Neural cell (in vitro differentiated cells): Measurements from ENCODE around the gene AGXT. TPM values are rescaled to one million over a fixed set of nuclear protein-coding genes. Genes with fewer than 3 reads are reported as not detected.

Experiments used
- H2AFZ ChIP-seq: fragments of 200-600, 300-800 bp; sonication (generic), shearing (Covaris generic); 2 replicates; pipeline ENCODE4 v1.6.0; 2014; ENCODE audit warnings: low read depth, mild to moderate bottlenecking, antibody characterized with exemption, low read length, moderate library complexity
- H3F3A ChIP-seq: fragments of 200-600 bp; shearing (Covaris generic); 2 replicates; pipeline ENCODE4 v1.6.1; 2016; ENCODE audit warnings: mild to moderate bottlenecking, moderate library complexity, mixed read lengths, antibody characterized with exemption, low read length; ENCODE audit not compliant: insufficient read depth, poor library complexity, severe bottlenecking
- H3K27ac ChIP-seq: fragments of 200-600, 300-800 bp; sonication (generic), shearing (Covaris generic); 2 replicates; pipeline ENCODE4 v1.5.1; 2014; ENCODE audit warnings: mild to moderate bottlenecking, low read length, moderate library complexity
- H3K27me3 ChIP-seq: fragments of 300-800, 200-600 bp; sonication (generic), shearing (Covaris generic); 2 replicates; pipeline ENCODE4 v1.6.0; 2014; ENCODE audit warnings: mild to moderate bottlenecking, low read depth, low read length, moderate library complexity; ENCODE audit not compliant: insufficient read depth
- H3K36me3 ChIP-seq: fragments of 300-800, 200-600 bp; sonication (generic), shearing (Covaris generic); 2 replicates; pipeline ENCODE4 v1.5.1; 2014; ENCODE audit warnings: mild to moderate bottlenecking, antibody characterized with exemption, low read length, moderate library complexity; ENCODE audit not compliant: insufficient read depth
- H3K4me2 ChIP-seq: fragments of 300-800, 200-600 bp; sonication (generic), shearing (Covaris generic); 2 replicates; pipeline ENCODE4 v1.6.0; 2014; ENCODE audit warnings: mild to moderate bottlenecking, low read length
- H3K4me3 ChIP-seq: fragments of 300-800, 200-600 bp; sonication (generic), shearing (Covaris generic); 2 replicates; pipeline ENCODE4 v1.5.1; 2014; ENCODE audit warnings: mild to moderate bottlenecking, low read length, moderate library complexity
- H3K79me2 ChIP-seq: fragments of 200-600 bp; shearing (Covaris generic); replicated peaks from 2 replicates; pipeline ENCODE4 v1.6.0; 2014; ENCODE audit warnings: mild to moderate bottlenecking, low read length, moderate library complexity; ENCODE audit not compliant: insufficient read depth
- H3K9ac ChIP-seq: fragments of 300-800, 200-600 bp; sonication (generic), shearing (Covaris generic); 2 replicates; pipeline ENCODE4 v1.6.1; 2016; ENCODE audit warnings: mild to moderate bottlenecking, low read length, mixed read lengths
- H3K9me2 ChIP-seq: fragments of 200-600 bp; shearing (Covaris generic); 2 replicates; pipeline ENCODE4 v1.6.1; 2016; ENCODE audit warnings: mild to moderate bottlenecking, low read length, mixed read lengths; ENCODE audit not compliant: insufficient read depth
- H3K9me3 ChIP-seq: fragments of 200-600, 300-800 bp; sonication (generic), shearing (Covaris generic); 2 replicates; pipeline ENCODE4 v1.6.1; 2016; ENCODE audit warnings: mild to moderate bottlenecking, mixed run types, low read length, moderate library complexity, mixed read lengths
- H4K20me1 ChIP-seq: fragments of 200-600 bp; shearing (Covaris generic); 2 replicates; pipeline ENCODE4 v1.6.1; 2016; ENCODE audit warnings: mild to moderate bottlenecking, mixed run types; ENCODE audit not compliant: insufficient read depth
- EP300 ChIP-seq: fragments of 450-650 bp; conservative IDR thresholded peaks from 2 replicates; pipeline ENCODE4 v1.6.1; 2014; ENCODE audit warnings: antibody characterized with exemption, mild to moderate bottlenecking, moderate library complexity; ENCODE audit not compliant: poor library complexity, severe bottlenecking
- EZH2 ChIP-seq: fragments of 200-600, 300-800 bp; shearing (Covaris generic), sonication (generic); IDR thresholded peaks from 2 replicates; pipeline ENCODE4 v1.6.1; 2014; ENCODE audit warnings: antibody characterized with exemption, low read length, borderline replicate concordance, mild to moderate bottlenecking; ENCODE audit not compliant: insufficient read depth, poor library complexity, severe bottlenecking
- MXI1 ChIP-seq: fragments of 450-650 bp; conservative IDR thresholded peaks from 2 replicates; pipeline ENCODE4 v1.6.1; 2014; ENCODE audit warnings: antibody characterized with exemption, mild to moderate bottlenecking; ENCODE audit not compliant: poor library complexity, severe bottlenecking
- POLR2AphosphoS5 ChIP-seq: IDR thresholded peaks from 2 replicates; pipeline ENCODE4 v1.6.1; 2012
- RAD21 ChIP-seq: fragments of 450-650 bp; conservative IDR thresholded peaks from 2 replicates; pipeline ENCODE4 v1.6.1; 2014; ENCODE audit warnings: antibody characterized with exemption, mild to moderate bottlenecking, moderate library complexity
- SMC3 ChIP-seq: fragments of 450-650 bp; conservative IDR thresholded peaks from 2 replicates; pipeline ENCODE4 v1.6.1; 2014; ENCODE audit warnings: antibody characterized with exemption, mild to moderate bottlenecking, moderate library complexity; ENCODE audit not compliant: poor library complexity
- TAF1 ChIP-seq: IDR thresholded peaks from 2 replicates; pipeline ENCODE4 v1.6.1; 2012; ENCODE audit warnings: low read depth
- polyA plus RNA-seq: library from polyadenylated mRNA; depleted of rRNA; stranded (reverse); fragments of >200 nt; gene quantifications from 2 replicates; pipeline ENCODE4 v1.2.3, GENCODE V29; 2014
- TF ChIP-seq, protein P1 (sequence below): fragments of 450-650 bp; IDR thresholded peaks from 2 replicates; pipeline ENCODE4 v1.5.1; 2014; ENCODE audit warnings: antibody characterized with exemption, mild to moderate bottlenecking, moderate library complexity; ENCODE audit not compliant: poor library complexity, severe bottlenecking
- TF ChIP-seq, protein P2 (sequence below): IDR thresholded peaks from 2 replicates; pipeline ENCODE4 v1.6.1; 2012; ENCODE audit warnings: borderline replicate concordance

Gene AGXT
- polyA plus RNA-seq, 1 donor from 2014 or later: not detected

DNA sequence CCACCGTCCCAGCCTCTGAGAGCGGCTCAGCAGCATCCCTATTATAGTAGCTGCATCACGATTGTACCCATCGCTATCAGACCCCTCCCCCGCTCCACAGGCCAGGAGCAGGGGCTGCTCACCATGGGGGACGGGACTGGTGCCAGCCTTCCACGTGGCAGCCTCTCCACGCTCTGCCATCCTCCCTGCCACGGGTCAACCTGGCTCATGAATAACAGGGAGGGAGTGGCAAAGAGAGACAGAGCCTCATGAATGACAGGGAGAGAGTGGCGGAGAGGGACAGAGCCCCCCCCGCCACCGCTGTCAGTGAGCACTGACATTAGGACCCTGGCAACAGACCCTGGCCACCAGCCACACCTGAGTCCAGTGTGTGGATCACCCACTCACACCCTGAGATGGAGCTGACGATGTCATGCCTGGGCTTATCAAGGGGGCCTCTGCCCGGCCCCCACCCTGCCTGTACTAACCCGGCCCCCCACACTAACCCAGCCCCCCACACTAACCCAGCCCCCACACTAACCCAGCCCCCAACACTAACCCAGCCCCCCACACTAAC is 54.4 kb downstream of the AGXT start (continued):
- TF ChIP-seq, protein P1, sequence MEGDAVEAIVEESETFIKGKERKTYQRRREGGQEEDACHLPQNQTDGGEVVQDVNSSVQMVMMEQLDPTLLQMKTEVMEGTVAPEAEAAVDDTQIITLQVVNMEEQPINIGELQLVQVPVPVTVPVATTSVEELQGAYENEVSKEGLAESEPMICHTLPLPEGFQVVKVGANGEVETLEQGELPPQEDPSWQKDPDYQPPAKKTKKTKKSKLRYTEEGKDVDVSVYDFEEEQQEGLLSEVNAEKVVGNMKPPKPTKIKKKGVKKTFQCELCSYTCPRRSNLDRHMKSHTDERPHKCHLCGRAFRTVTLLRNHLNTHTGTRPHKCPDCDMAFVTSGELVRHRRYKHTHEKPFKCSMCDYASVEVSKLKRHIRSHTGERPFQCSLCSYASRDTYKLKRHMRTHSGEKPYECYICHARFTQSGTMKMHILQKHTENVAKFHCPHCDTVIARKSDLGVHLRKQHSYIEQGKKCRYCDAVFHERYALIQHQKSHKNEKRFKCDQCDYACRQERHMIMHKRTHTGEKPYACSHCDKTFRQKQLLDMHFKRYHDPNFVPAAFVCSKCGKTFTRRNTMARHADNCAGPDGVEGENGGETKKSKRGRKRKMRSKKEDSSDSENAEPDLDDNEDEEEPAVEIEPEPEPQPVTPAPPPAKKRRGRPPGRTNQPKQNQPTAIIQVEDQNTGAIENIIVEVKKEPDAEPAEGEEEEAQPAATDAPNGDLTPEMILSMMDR: no peak
- TF ChIP-seq RAD21 (no peak), POLR2AphosphoS5 (no peak), SMC3 (no peak)

DNA sequence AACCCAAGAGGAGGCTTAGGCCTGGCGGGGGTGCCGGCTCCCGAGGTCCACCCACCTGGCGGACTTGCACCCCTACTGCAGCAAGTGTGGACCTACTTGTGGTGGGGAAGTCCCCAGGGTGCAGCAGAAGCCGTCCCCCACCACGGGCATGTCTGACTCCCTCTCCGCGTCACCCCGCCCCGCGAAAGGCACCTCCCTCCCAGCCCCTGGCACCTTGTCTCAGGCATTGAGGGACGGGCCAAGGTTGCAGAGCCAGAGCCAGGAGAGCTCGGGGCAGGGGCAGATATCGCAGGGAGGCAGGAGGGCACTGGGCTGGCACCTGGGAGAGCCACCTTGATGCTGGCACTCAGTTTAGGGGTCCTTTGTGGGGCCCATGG is 56.6 kb downstream of the AGXT start:
- H3K79me2 ChIP-seq: no peaks in the 10 kb centered on the region

DNA sequence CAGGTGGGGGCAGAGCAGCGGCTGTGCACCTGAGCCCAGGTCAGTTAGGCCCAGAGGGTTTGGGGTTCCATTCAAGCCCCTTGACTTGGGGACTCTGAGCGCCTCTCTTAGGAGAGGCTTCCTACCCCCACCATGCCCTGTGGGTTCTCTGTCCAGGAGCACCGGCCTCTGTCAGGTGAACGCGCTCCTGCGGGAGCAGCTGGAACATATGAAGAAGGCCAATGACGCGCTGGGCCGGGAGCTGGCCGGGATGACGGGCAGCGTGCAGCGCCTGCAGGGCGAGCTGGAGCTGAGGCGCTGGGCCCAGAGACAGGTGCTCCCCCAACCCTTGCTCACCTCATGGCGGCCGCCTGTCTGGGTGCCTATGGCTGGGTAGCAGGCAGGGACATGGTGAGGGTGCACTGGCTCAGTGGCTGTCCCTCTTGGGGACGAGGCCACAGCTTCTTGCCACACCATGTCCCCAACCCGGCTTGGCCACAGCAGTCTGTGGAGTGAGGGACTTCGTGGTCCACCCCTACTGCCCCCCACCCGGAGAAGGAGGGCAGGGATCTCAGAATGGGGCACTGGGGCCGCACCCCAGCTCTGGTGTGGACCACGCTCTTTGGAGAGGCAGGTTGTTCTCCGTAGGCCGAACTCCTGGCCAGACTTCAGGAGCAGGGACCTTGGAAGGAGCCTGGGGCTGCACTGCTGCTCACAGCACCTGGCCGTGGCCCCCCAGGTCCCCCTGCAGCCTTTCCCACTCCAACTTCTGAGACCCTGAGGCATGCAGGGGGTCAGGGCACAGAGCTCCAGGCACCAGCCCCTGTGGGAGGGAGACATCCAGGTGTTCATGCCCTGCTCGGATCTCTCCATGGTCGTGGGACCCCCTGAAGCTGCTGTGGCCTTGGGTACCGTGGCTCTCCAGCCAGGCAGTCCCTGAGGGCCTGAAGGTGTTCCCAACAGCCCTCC is 57.2 kb downstream of the AGXT start:
- H3K79me2 ChIP-seq: no peaks in the 10 kb centered on the region
- no peak overlapping the region for H2AFZ ChIP-seq
- no peak overlapping the region for H3K27ac ChIP-seq
- H3K9me3 ChIP-seq: no peaks in the 10 kb centered on the region
- no peaks in the 10 kb centered on the region for H3F3A ChIP-seq
- H4K20me1 ChIP-seq: no peaks in the 10 kb centered on the region
- H3K27me3 ChIP-seq: no peaks in the 10 kb centered on the region
- no peak overlapping the region for H3K4me2 ChIP-seq
- no peaks in the 10 kb centered on the region for H3K9me2 ChIP-seq
- TF ChIP-seq, protein P1: no peak
- TF ChIP-seq RAD21 (no peak), EZH2 (no peak), SMC3 (no peak), MXI1 (no peak), EP300 (no peak), TAF1 (no peak), POLR2AphosphoS5 (no peak)
- TF ChIP-seq, protein P2, sequence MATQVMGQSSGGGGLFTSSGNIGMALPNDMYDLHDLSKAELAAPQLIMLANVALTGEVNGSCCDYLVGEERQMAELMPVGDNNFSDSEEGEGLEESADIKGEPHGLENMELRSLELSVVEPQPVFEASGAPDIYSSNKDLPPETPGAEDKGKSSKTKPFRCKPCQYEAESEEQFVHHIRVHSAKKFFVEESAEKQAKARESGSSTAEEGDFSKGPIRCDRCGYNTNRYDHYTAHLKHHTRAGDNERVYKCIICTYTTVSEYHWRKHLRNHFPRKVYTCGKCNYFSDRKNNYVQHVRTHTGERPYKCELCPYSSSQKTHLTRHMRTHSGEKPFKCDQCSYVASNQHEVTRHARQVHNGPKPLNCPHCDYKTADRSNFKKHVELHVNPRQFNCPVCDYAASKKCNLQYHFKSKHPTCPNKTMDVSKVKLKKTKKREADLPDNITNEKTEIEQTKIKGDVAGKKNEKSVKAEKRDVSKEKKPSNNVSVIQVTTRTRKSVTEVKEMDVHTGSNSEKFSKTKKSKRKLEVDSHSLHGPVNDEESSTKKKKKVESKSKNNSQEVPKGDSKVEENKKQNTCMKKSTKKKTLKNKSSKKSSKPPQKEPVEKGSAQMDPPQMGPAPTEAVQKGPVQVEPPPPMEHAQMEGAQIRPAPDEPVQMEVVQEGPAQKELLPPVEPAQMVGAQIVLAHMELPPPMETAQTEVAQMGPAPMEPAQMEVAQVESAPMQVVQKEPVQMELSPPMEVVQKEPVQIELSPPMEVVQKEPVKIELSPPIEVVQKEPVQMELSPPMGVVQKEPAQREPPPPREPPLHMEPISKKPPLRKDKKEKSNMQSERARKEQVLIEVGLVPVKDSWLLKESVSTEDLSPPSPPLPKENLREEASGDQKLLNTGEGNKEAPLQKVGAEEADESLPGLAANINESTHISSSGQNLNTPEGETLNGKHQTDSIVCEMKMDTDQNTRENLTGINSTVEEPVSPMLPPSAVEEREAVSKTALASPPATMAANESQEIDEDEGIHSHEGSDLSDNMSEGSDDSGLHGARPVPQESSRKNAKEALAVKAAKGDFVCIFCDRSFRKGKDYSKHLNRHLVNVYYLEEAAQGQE: no peak
- no peak overlapping the region for H3K9ac ChIP-seq
- H3K4me3 ChIP-seq: no peak overlapping the region
- no peaks in the 10 kb centered on the region for H3K36me3 ChIP-seq

More for the DNA sequence above, 56.6 kb downstream of the AGXT start:
- no peaks in the 10 kb centered on the region for H3K36me3 ChIP-seq
- no peak overlapping the region for H3K4me2 ChIP-seq
- TF ChIP-seq, protein P1: no peak
- TF ChIP-seq EP300: no peak
- no peaks in the 10 kb centered on the region for H3K27me3 ChIP-seq
- H3K9ac ChIP-seq: no peak overlapping the region
- no peaks in the 10 kb centered on the region for H4K20me1 ChIP-seq
- H3K4me3 ChIP-seq: no peak overlapping the region
- no peaks in the 10 kb centered on the region for H3K9me3 ChIP-seq
- H3K27ac ChIP-seq: no peak overlapping the region
- no peaks in the 10 kb centered on the region for H3K9me2 ChIP-seq
- no peaks in the 10 kb centered on the region for H3F3A ChIP-seq
- no peak overlapping the region for H2AFZ ChIP-seq
